Occipital lobe (tissue), 2 donors: ENCODE data around the gene KRT37. TPM values are rescaled to one million over a fixed set of nuclear protein-coding genes. Genes with fewer than 3 reads are reported as not detected.
"Not testable (repeated sequence)": the region's sequence is repeated elsewhere in the genome, so short reads cannot be mapped to it uniquely, and the experiment has no call there.

ENCODE experiments used
- DNase-seq: peaks from one replicate; lab custom pipeline; 2025; lab: John Stamatoyannopoulos, UW
- total RNA-seq: library from RNA; depleted of rRNA; stranded (reverse); fragments of >200 nt; gene quantifications from one replicate; pipeline ENCODE4 v1.2.3, GENCODE V29; 2014

The KRT37 gene
- total RNA-seq, 1 donor from 2014 or later, result not detected

GRCh38 chr17:41434415-41434814 lies 10.0 kb upstream of the KRT37 start:
- DNase-seq, result no peak

- DNase-seq, result no peak
Measured at GRCh38 chr17:41434005-41434404, 9.6 kb upstream of the KRT37 start.

GRCh38 chr17:41433586-41433985 lies 9.2 kb upstream of the KRT37 start:
- DNase-seq, result no peak

DNA sequence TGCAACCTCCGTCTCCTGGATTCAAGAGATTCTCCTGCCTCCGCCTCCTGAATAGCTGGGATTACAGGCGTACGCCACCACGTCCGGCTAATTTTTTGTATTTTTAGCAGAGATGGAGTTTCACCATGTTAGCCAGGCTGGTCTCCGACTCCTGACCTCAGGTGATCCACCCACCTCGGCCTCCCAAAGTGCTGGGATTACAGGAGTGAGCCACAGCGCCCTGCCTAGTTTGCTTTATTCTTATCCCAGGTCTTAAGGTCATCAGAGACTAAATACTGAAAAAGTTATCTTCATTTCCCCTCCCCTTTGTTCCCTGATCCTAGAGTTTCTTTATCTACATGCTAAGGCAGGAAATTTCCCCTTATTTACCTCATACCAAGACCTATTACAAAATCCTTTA lies 6.0 kb upstream of the KRT37 start:
- DNase-seq, result not testable (repeated sequence)

DNA sequence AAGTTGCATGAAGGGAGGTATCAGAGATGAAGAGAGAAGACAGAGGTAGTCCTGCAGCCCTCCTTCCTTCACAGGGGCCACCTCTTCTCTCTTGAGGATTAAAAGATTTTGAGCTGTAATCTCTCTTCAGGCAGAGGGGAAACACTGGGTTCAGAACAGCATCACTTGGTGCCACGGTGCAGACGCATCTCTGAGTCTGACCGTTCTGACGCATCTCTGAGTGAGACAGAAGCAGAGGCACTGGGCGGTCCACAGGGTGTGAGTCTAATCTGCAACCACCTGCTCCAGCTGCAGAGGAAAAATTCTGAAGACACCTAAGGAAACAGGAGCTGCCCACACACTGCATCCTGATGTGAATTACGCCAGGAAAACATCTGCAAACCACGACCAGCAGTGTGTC lies 5.3 kb upstream of the KRT37 start:
- DNase-seq, result no peak

DNA sequence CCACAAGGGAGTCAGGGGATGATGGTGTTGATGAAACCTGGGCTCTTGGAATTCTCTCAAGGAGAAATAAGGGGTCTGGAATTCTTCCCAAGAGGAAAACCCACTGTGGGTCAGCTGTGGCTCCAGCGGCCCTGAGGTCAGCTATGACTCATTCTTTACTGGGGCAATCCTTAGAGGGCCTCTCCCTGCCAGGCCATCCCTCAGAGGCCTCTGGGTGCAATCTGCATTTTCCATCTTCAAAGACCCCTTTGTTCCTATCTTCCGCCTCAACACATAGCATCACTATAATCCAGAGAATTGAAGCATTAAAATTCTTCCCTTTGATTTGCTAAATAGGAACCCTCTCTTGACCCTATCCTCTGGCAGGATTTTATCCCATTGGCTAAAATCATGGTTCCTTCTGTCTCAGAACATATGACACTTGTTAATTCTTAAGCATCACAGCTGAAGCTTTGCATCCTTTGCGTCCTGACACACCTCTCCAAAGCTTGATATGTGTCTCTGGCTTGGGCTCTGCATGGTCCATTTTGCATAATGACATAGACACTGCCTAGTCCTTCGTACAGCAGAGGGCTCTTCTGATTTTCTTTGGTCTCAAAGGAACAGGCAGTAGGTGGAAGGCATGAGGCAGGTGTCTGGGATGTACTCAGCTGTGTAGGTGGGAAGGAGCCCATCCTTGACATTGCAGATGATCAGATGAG lies 4.4 kb upstream of the KRT37 start:
- no peak for DNase-seq

DNA sequence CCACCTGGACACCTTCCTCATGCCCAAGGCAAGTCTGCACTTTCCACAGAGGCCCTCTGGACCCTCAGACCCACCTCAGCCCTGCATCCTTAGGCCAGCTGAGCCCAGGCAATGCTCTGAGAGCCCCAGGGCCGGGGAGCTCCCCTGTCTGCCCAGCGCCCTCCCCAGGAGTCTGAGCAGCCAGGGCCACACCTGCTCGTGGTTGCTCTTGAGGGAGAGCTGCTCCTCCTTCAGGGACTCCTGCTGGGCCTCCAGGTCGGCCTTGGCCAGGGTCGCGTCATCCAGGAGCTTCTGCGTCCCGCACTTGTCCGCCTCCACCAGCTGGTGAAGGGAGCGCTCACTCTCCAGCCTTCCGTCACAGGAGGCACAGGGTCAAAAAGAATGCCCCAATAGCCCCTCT lies 1.8 kb downstream of the KRT37 start:
- not testable (repeated sequence) for DNase-seq

DNA sequence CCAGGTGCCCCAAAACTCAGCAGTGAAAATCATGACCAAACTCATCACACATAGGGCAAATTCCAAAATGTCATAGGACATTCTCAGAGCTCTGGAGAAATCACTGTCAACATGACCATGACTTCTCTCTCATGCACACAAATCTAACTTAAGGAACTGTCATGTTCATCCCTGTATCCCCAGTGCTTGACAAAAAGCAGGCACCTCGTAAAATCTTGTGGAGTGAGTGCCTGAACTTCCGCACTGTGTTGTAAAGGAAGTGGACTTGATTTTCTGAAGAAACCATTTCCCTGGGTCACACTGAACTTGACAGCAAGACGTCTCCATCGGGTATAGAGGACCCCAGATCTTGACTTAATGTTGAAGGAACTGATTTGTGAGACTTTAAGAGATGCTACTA lies 2.8 kb downstream of the KRT37 start:
- DNase-seq, result no peak

DNA sequence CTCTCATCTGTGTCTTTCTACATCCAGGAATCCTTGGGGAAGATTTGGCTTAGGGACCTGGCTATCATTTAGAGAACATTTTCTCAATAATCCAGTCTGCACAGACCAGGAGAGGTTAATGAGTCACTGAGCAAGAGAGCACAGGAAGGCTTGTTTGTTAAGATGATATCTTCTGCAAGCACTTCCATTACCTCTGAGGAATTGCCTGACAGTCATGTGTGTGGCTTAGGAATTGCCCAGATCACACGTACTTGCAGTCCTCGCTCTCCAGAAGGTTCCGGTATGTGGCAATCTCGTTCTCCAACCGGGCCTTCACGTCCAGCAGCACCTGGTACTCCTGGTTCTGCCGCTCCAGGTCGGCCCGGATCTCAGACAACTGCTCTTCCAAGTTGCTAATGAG lies 3.3 kb downstream of the KRT37 start:
- DNase-seq, result no peak

DNA sequence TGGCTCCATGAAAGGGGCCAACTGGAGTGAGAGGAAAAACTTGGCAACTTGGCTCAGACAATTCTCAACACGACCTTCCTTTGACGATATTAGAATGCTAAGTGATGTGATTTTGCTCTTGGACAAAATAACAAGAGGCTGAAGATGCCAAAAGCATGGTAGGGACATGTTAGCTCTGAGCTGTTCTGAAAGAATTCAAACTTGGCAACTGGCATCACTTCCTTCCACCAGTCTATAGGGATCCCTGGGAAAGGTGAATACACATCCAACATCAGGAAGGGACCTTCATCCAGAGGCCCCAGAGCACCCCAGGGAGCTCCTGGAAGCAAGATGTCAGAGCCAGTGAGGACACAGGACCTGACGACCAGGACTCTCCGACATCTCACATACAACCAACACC lies 4.3 kb downstream of the KRT37 start:
- DNase-seq, result no peak

DNA sequence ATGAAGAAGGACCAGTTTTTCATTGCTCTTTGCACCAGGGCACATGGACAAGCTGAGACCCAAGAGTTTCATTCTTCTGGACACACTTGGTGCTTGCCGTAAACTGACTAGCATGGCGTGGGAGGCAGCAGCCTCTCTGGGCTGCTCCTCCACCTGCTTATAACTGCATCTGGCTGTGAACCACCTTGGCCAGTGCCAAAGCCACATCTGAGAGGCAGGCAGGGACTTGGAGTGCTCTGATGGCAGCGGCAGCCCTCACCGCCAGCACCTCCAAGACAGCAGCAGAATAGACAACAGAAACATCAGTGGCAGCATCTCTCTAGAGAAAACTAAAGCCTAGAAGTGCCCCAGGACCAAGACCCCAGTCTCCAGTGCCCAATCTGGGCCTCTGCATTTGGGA lies 4.7 kb downstream of the KRT37 start:
- DNase-seq, result no peak

DNA sequence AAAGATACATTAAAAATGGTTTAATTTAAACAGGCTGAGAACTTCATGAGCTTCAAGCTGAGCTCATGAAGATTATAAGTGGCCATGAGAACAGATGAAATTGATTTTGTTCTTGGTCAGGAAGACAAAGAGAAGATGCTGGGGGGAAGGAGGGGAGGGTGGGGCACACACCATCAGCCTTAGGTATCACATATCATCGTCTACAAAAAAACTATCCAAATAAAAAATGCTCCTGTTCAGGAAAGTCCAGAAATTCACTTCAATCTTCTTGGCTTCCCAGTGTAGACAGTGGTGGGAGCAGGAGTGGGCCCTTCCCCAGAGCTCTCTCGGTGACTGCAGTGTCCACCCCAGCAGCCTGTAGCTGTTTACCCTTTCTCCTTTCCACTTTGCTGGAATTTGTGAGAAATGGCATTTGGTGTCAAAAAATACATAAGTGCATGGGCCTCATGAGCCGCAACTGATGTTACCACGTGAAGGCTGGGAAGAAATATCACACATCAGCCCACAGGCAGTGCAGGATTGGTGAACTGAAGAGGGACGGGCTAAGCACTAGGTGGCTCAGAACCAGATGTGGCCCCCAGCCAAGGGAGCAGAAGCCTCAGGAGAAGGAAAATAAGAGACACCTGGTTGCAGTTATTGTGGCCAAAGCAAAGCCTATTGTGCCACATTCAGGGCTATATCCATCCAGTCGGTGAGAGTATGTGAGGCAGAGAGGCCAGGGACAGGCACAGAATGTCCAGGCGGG lies 6.1 kb downstream of the KRT37 start:
- no peak for DNase-seq

- no peak for DNase-seq
Measured at GRCh38 chr17:41417576-41418015, 6.8 kb downstream of the KRT37 start.

GRCh38 chr17:41417127-41417526 lies 7.3 kb downstream of the KRT37 start:
- DNase-seq, result no peak

- no peak for DNase-seq
Measured at GRCh38 chr17:41416479-41416878, 7.9 kb downstream of the KRT37 start.

DNA sequence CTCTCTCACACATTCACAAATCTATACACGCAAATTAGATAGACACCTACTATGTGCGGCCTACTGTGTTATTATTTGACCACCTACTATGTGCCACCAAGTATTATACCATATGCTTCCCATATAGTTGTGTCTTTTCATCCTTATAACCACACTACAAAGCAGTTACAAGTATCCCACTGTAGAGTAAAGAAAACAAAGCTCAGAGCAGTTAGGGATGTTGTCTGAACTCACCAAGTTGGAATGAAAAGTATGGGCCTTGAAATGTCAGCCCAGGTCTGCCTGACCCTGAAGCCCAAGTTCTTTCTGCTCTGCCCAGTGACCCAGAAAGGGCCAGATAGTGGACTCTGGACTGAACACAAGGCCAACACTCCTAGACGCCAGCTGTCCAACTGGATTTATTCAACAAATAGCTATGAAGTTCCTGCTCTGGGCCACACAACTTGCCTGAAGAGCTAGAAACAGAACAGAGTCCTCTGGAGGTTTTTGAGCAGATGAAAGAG lies 8.5 kb downstream of the KRT37 start:
- DNase-seq, result no peak

- no peak for DNase-seq
Measured at GRCh38 chr17:41415411-41415810, 9.0 kb downstream of the KRT37 start.

GRCh38 chr17:41413982-41414381 lies 10.4 kb downstream of the KRT37 start:
- DNase-seq, result no peak

DNA sequence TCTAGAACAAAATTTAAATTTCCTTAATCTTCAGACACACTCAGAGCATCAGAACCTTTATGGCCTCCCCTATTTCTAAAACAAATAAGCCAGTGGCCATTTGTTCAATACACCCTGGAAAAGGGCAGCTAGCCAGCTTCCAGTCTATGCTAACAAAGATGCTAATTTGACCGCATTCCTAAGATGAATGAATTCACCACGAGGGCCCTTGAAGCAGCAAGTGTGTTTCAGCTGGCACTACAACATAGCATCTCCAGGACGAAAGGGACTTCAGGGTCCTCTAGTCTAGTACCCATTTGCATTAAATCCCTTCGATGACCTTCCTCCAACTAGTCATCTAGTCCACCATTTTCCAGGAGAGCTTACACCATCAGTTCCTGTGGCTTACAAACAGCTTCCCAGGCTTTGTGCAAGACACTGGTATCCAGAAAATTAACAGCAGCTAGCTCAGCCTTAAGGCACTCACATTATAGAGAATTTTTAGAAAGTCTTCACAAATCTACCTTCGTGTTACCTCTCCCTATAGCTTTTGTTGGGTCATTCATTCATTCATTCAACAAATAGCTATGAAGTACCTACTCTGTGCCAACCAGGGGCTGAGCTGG lies 10.9 kb downstream of the KRT37 start:
- DNase-seq, result no peak

- DNase-seq, result no peak
Measured at GRCh38 chr17:41411072-41411840, 13.1 kb downstream of the KRT37 start.

DNA sequence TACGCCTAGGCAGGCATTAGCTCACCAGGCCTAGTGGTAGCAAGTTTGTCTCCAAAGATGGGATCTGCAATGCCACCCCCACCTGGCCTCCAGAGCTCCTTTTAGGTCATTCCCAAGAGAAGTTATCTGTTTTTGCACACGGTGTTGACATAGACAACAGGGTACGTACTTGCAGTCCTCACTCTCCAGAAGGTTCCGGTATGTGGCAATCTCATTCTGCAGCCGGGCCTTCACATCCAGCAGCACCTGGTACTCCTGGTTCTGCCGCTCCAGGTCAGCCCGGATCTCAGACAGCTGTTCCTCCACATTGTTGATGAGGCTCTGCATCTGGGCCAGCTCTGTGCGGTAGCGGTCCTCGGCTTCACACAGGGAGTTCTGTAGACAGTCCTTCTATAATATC lies 17.2 kb downstream of the KRT37 start:
- no peak for DNase-seq

- no peak for DNase-seq
Measured at GRCh38 chr17:41406205-41406604, 18.2 kb downstream of the KRT37 start.
